ENCODE data around the gene MKRN1.

GRCh38 chr7:140526787-140527664 is 47.7 kb upstream of the MKRN1 start:
- TF ChIP-seq CTCF (conservative IDR thresholded peaks at IDR 0.05; ENCODE audit: low read length) (no peak), EZH2phosphoT487 (IDR thresholded peaks at IDR 0.05; ENCODE audit: borderline replicate concordance) (no peak)
